Activated naive CD4-positive, alpha-beta T cell (primary cell): ENCODE data around the gene SERPINB2.
"Not testable (repeated sequence)": the region's sequence is repeated elsewhere in the genome, so short reads cannot be mapped to it uniquely, and the experiment has no call there.

ENCODE experiments used
- DNase-seq, 4 experiments: peaks; one replicate each; lab custom pipeline; 2025; lab: John Stamatoyannopoulos, UW

Gene SERPINB2

GRCh38 chr18:63889626-63890025 lies 2.1 kb downstream of the SERPINB2 start:
- no peak for DNase-seq

- DNase-seq, result no peak
These were observed 2.9 kb downstream of the SERPINB2 start for GRCh38 chr18:63890237-63890949.

- DNase-seq, result no peak
These were observed 3.4 kb downstream of the SERPINB2 start for GRCh38 chr18:63890950-63891304.

GRCh38 chr18:63892566-63892965 lies 5.1 kb downstream of the SERPINB2 start:
- no peak for DNase-seq

GRCh38 chr18:63894106-63894772 lies 6.7 kb downstream of the SERPINB2 start:
- no peak for DNase-seq

- DNase-seq, result no peak
These were observed 7.7 kb downstream of the SERPINB2 start for GRCh38 chr18:63895190-63895589.

- DNase-seq, result no peak
These were observed 9.6 kb downstream of the SERPINB2 start for GRCh38 chr18:63897072-63897471.

GRCh38 chr18:63899206-63899605 lies 11.7 kb downstream of the SERPINB2 start:
- no peak for DNase-seq

GRCh38 chr18:63903851-63904570 lies 16.5 kb downstream of the SERPINB2 start:
- no peak for DNase-seq

- DNase-seq, result no peak
These were observed 17.2 kb downstream of the SERPINB2 start for GRCh38 chr18:63904694-63905093.

GRCh38 chr18:63905361-63905760 lies 17.9 kb downstream of the SERPINB2 start:
- no peak for DNase-seq

GRCh38 chr18:63906056-63906455 lies 18.6 kb downstream of the SERPINB2 start:
- DNase-seq, result no peak

GRCh38 chr18:63907664-63908063 lies 20.2 kb downstream of the SERPINB2 start, which contains the start of gene SERPINB10:
Gene SERPINB10 (plus strand): TSS chr18:63907958. CDS start chr18:63915511, 7,553 bp downstream.
- no peak for DNase-seq

- no peak for DNase-seq
These were observed 21.4 kb downstream of the SERPINB2 start for GRCh38 chr18:63908858-63909257.

GRCh38 chr18:63909870-63910269 lies 22.4 kb downstream of the SERPINB2 start:
- DNase-seq, result no peak

GRCh38 chr18:63917817-63918216 lies 30.3 kb downstream of the SERPINB2 start:
- no peak for DNase-seq

- no peak for DNase-seq
These were observed 34.5 kb downstream of the SERPINB2 start for GRCh38 chr18:63922049-63922448.

- DNase-seq, result no peak
These were observed 37.0 kb downstream of the SERPINB2 start for GRCh38 chr18:63924551-63924950.

GRCh38 chr18:63928331-63928730 lies 40.8 kb downstream of the SERPINB2 start:
- no peak for DNase-seq

GRCh38 chr18:63929369-63929768 lies 41.9 kb downstream of the SERPINB2 start:
- DNase-seq, result not testable (repeated sequence)

GRCh38 chr18:63930773-63931354 lies 43.4 kb downstream of the SERPINB2 start:
- DNase-seq, result no peak

GRCh38 chr18:63936156-63936931 lies 48.8 kb downstream of the SERPINB2 start:
- no peak for DNase-seq
